Bronchial epithelial cell (primary cell): ENCODE data around the gene RBFOX2. TPM values are rescaled to one million over a fixed set of nuclear protein-coding genes. Genes with fewer than 3 reads are reported as not detected.

Source experiments
- DNase-seq: peaks from one replicate; pipeline ENCODE4 v3.0.0-alpha.2; 2010; ENCODE audit warnings: low read depth
- FAIRE-seq: peaks from 2 replicates; lab custom pipeline; 2011; peaks lifted over from hg19 to GRCh38; lab: Jason Lieb, UNC
- H3K27me3 ChIP-seq: 2 replicates; pipeline ENCODE4 v1.5.1; 2011; ENCODE audit warnings: low read length; ENCODE audit not compliant: control insufficient read depth, insufficient read depth
- H3K36me3 ChIP-seq: 2 replicates; pipeline ENCODE4 v1.5.1; 2011; ENCODE audit warnings: low read length; ENCODE audit not compliant: control insufficient read depth, insufficient read depth
- H3K4me3 ChIP-seq: 2 replicates; pipeline ENCODE4 v1.5.1; 2011; ENCODE audit warnings: mild to moderate bottlenecking, low read depth, low read length, control low read depth
- total RNA-seq: library from RNA; depleted of rRNA; stranded (reverse); fragments of >200 nt; gene quantifications from 2 replicates; pipeline ENCODE4 v1.2.1, GENCODE V29; 2014
- TF ChIP-seq, protein P1 (sequence below): IDR thresholded peaks from 2 replicates; pipeline ENCODE4 v1.5.1; 2011; ENCODE audit warnings: mild to moderate bottlenecking, moderate library complexity, low read length, control low read depth, inconsistent platforms; ENCODE audit not compliant: insufficient read depth, severe bottlenecking

The RBFOX2 gene
- total RNA-seq, 1 donor from 2014 or later, result 69.5 TPM

DNA sequence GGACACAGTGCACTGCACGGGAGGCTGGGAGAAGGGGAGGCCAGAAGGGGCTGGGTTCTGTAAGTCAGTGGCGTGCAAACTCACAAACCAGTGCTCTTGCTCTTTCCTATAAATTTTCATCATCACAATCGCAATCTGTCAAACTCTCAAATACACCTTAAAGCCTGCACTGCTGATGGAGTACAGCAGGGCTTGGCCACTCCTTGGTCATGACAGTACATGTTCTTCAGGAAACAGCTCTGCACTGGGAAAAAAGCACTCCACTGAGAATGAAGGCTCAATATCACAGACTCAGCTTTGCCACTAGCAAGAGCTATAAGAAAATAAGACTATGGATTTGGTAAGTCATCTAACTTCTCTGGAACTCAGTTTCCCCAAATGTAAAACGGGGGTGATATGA, 111.0 kb downstream of the RBFOX2 start:
- FAIRE-seq, result peak; percentile 36
- DNase-seq, result peak; percentile 64
- H3K27me3 ChIP-seq, result no peaks in the 10 kb centered on the region
- H3K4me3 ChIP-seq, result no peak overlapping the region
- no peaks in the 10 kb centered on the region for H3K36me3 ChIP-seq
- TF ChIP-seq, protein P1, sequence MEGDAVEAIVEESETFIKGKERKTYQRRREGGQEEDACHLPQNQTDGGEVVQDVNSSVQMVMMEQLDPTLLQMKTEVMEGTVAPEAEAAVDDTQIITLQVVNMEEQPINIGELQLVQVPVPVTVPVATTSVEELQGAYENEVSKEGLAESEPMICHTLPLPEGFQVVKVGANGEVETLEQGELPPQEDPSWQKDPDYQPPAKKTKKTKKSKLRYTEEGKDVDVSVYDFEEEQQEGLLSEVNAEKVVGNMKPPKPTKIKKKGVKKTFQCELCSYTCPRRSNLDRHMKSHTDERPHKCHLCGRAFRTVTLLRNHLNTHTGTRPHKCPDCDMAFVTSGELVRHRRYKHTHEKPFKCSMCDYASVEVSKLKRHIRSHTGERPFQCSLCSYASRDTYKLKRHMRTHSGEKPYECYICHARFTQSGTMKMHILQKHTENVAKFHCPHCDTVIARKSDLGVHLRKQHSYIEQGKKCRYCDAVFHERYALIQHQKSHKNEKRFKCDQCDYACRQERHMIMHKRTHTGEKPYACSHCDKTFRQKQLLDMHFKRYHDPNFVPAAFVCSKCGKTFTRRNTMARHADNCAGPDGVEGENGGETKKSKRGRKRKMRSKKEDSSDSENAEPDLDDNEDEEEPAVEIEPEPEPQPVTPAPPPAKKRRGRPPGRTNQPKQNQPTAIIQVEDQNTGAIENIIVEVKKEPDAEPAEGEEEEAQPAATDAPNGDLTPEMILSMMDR, result no peak

GRCh38 chr22:35915477-35916013, 113.1 kb downstream of the RBFOX2 start:
- no peaks in the 10 kb centered on the region for H3K27me3 ChIP-seq
- FAIRE-seq (no peak), DNase-seq (peak; percentile 77)
- no peaks in the 10 kb centered on the region for H3K36me3 ChIP-seq
- no peak overlapping the region for H3K4me3 ChIP-seq
- TF ChIP-seq, protein P1, result no peak

DNA sequence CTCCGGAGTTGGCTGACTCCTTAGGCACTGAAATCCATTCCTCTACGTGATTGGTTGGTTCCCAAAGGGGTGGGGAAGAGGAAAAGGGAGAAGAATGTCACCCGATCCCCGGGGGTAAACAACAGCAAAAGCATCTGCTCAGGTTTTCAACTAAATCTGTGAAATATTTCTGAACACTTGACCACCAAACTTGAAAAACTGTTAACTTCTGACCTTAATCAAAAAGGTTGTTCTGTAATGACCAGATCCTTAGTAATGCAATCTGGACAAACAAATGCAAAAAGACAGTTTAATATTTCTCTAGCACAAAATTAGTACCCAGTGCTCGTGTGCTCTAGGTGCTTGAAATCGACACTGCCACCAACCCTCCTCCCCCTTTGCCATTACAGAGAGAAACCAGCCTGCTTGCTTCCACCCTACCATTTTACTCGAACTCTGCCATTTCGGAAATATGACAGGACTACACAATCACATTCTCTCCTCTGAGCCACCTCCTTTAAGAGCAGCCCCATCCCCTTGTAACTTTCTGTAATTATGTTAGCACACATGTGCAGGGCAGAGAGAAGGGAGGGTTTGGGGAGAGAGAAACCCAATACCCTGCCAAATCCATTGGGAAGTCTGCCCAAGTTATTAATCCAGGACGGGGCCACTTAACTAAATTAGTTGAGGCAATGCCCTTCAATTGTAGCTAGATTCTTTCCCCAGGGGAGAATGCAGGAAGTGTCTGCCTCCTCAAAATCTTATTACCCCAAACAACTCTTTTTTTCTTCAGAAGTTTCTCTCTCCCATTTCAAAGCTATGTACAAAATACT, 113.8 kb downstream of the RBFOX2 start:
- FAIRE-seq, result peak; percentile 28
- peak; percentile 91 for DNase-seq
- TF ChIP-seq, protein P1, result no peak

GRCh38 chr22:35914357-35914664, 114.3 kb downstream of the RBFOX2 start:
- Histone ChIP-seq H3K36me3 (no peaks in the 10 kb centered on the region), H3K4me3 (no peak overlapping the region), H3K27me3 (no peaks in the 10 kb centered on the region)
- DNase-seq, result no peak
- FAIRE-seq, result no peak
- TF ChIP-seq, protein P1, result no peak

More for the DNA sequence above, 113.8 kb downstream of the RBFOX2 start:
- Histone ChIP-seq H3K4me3 (peak overlapping the region; percentile 32), H3K36me3 (no peaks in the 10 kb centered on the region), H3K27me3 (no peaks in the 10 kb centered on the region)

DNA sequence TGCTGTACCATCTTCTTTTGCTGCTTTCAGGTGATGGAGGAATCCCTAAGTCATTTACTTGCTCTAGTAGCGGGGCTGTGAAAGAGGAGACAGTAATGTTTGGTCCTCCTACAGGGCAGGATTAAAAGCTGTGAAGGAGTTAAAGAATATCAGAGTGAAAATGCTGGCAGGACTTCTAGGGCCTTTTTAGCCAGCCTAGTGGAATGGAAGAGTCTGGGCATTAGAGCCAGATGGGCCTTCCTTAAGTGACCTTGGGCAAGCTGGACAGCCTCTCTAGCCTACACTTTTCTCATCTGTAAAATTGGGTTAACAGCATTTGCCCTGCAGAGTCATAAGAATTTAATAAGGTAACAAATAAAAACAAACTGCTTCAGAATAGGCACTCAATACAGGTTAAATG, 114.7 kb downstream of the RBFOX2 start:
- TF ChIP-seq, protein P1, result no peak
- no peak overlapping the region for H3K4me3 ChIP-seq
- no peak for DNase-seq
- no peak for FAIRE-seq
- H3K36me3 ChIP-seq, result no peaks in the 10 kb centered on the region
- no peaks in the 10 kb centered on the region for H3K27me3 ChIP-seq

DNA sequence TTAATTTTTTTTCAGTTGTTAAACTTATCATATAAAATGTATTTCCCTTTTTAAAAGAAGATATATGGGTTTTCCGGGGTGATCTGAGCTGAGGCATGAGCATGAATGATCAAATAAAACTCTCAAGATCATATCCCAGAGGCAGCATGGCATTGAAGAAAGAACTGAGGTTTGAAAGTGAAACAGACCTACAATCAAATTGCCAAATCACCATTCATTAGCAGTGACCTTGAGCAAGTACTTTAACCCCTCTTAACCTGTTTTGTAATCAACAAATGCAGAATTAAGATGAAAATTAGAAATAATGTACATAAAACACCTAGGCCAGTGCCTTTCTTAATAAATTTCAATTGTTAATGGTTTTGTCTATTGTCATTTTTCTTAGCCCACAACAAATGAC, 116.0 kb downstream of the RBFOX2 start:
- no peaks in the 10 kb centered on the region for H3K27me3 ChIP-seq
- no peaks in the 10 kb centered on the region for H3K36me3 ChIP-seq
- no peak for DNase-seq
- FAIRE-seq, result no peak
- H3K4me3 ChIP-seq, result no peak overlapping the region
- TF ChIP-seq, protein P1, result no peak
